Fibroblast of lung (primary cell): ENCODE measurements around the gene RAN. TPM values are rescaled to one million over a fixed set of nuclear protein-coding genes. Genes with fewer than 3 reads are reported as not detected.
A peak's percentile ranks its signal among the peaks of the same experiment; 100 is the strongest.

Experiments
- DNase-seq, 2 donors: peaks; one replicate each; pipeline versions ENCODE4 v3.0.0 to v3.0.0-alpha.2; 2010; ENCODE audit warnings: low read depth in 2 of 2
- H2AFZ ChIP-seq: 2 replicates; pipeline ENCODE4 v1.5.1; 2012; ENCODE audit warnings: low read length, control low read depth, inconsistent platforms
- H3K27ac ChIP-seq: 2 replicates; pipeline ENCODE4 v1.5.1; 2011; ENCODE audit warnings: low read length, control low read depth; ENCODE audit not compliant: insufficient read depth
- H3K27me3 ChIP-seq: 2 replicates; pipeline ENCODE4 v1.5.1; 2011; ENCODE audit warnings: mild to moderate bottlenecking, low read length; ENCODE audit not compliant: control insufficient read depth, insufficient read depth
- H3K36me3 ChIP-seq: 2 replicates; pipeline ENCODE4 v1.5.1; 2011; ENCODE audit warnings: low read length; ENCODE audit not compliant: control insufficient read depth, insufficient read depth
- H3K4me1 ChIP-seq: 2 replicates; pipeline ENCODE4 v1.5.1; 2011; ENCODE audit warnings: low read length; ENCODE audit not compliant: control insufficient read depth, insufficient read depth; ENCODE audit errors: extremely low read depth
- H3K4me2 ChIP-seq: 2 replicates; pipeline ENCODE4 v1.5.1; 2011; ENCODE audit warnings: low read length, control low read depth; ENCODE audit not compliant: insufficient read depth; ENCODE audit errors: extremely low read depth
- H3K4me3 ChIP-seq, 4 experiments: fragments of 200-600 bp in 1 of 4; sonication (generic) in 1 of 4; replicated peaks in 1 of 4; 2 replicates each; pipeline ENCODE4 v1.5.1; 2011 to 2016; ENCODE audit warnings: low read length in 4 of 4, low read depth in 3 of 4, mild to moderate bottlenecking in 3 of 4, control low read depth in 2 of 4, inconsistent platforms in 1 of 4, mixed read lengths in 1 of 4; ENCODE audit not compliant: insufficient read depth in 1 of 4; ENCODE audit errors: control extremely low read depth in 1 of 4
- H3K79me2 ChIP-seq: 2 replicates; pipeline ENCODE4 v1.5.1; 2012; ENCODE audit warnings: mild to moderate bottlenecking, low read length, inconsistent platforms; ENCODE audit not compliant: control insufficient read depth, insufficient read depth
- H3K9ac ChIP-seq: 2 replicates; pipeline ENCODE4 v1.5.1; 2011; ENCODE audit warnings: mild to moderate bottlenecking, low read length, control low read depth; ENCODE audit not compliant: insufficient read depth
- H3K9me3 ChIP-seq: 2 replicates; pipeline ENCODE4 v1.5.1; 2012; ENCODE audit warnings: low read depth, low read length; ENCODE audit not compliant: control insufficient read depth, insufficient read depth
- H4K20me1 ChIP-seq: 2 replicates; pipeline ENCODE4 v1.5.1; 2011; ENCODE audit warnings: low read length; ENCODE audit not compliant: control insufficient read depth, insufficient read depth; ENCODE audit errors: extremely low read depth
- EZH2 ChIP-seq: IDR thresholded peaks from 2 replicates; pipeline ENCODE4 v1.5.1; 2012; ENCODE audit warnings: low read length, control low read depth, mild to moderate bottlenecking; ENCODE audit errors: missing control alignments
- polyA plus RNA-seq, 2 donors: library from polyadenylated mRNA; depleted of rRNA in 1 of 2; stranded (reverse) in 1 of 2; unstranded in 1 of 2; fragments of >200 nt; gene quantifications; 2 replicates each; pipeline ENCODE4 v1.2.1, GENCODE V29; 2011 to 2012; ENCODE audit warnings: missing spikeins in 1 of 2
- total RNA-seq: library from RNA; depleted of rRNA; stranded (reverse); fragments of >200 nt; gene quantifications from 2 replicates; pipeline ENCODE4 v1.2.1, GENCODE V29; 2014
- TF ChIP-seq, protein P1 (sequence below), 2 donors: IDR thresholded peaks in 1 of 2; conservative IDR thresholded peaks in 1 of 2; 1 replicate in 1 of 2; 2 replicates in 1 of 2; pipeline ENCODE4 v1.5.1; 2011 to 2012; ENCODE audit warnings: low read length in 2 of 2, control low read depth in 1 of 2, inconsistent platforms in 1 of 2, low read depth in 1 of 2, mild to moderate bottlenecking in 1 of 2

The RAN gene
- total and polyA plus RNA-seq, 2 donors (not counting 1 experiment from before 2014, with no cell fraction given) = 409 to 1,342 TPM

DNA sequence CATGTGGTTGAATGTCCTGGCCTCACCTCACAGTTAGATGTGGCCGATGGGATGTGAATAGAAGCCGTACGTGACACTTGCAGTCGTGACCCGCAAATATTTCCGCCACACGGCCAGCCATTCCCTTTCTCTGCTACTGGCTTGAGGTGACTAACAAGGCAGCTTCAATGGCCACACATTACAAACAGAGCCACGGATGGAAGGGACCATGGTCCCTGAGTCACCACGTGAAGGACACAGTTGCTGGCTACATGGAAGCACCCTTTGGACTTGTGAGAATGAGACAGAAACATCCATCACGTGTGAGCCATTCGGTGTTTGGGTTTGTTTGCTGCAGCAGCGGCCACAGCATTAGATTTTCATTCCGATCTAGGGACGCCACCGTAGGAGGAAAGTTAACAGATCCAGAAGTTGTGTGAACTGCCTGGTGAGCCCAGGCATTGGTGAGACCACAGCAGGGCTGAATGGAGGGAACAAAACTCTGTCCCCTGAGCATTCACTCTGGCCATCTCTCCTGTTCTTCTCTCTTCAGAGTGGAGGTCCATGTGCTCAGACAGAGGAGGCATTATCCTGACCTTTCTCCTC is 48.3 kb downstream of the RAN start:
- Histone ChIP-seq H3K27me3 (no peaks in the 10 kb centered on the region), H2AFZ (no peak overlapping the region), H3K9ac (no peak overlapping the region), H3K4me3 (no peak overlapping the region), H3K79me2 (no peaks in the 10 kb centered on the region), H3K36me3 (no peaks in the 10 kb centered on the region), H3K9me3 (no peaks in the 10 kb centered on the region), H4K20me1 (no peaks in the 10 kb centered on the region), H3K4me2 (no peak overlapping the region), H3K4me1 (peaks cover under 1% of the 10 kb centered on the region), H3K27ac (peak overlapping the region; percentile 12)
- DNase-seq = no peak
- TF ChIP-seq, protein P1, sequence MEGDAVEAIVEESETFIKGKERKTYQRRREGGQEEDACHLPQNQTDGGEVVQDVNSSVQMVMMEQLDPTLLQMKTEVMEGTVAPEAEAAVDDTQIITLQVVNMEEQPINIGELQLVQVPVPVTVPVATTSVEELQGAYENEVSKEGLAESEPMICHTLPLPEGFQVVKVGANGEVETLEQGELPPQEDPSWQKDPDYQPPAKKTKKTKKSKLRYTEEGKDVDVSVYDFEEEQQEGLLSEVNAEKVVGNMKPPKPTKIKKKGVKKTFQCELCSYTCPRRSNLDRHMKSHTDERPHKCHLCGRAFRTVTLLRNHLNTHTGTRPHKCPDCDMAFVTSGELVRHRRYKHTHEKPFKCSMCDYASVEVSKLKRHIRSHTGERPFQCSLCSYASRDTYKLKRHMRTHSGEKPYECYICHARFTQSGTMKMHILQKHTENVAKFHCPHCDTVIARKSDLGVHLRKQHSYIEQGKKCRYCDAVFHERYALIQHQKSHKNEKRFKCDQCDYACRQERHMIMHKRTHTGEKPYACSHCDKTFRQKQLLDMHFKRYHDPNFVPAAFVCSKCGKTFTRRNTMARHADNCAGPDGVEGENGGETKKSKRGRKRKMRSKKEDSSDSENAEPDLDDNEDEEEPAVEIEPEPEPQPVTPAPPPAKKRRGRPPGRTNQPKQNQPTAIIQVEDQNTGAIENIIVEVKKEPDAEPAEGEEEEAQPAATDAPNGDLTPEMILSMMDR (conservative IDR thresholded peaks at IDR 0.05 in 1 of 2, IDR thresholded peaks at IDR 0.05 in 1 of 2; ENCODE audit: low read depth in 1 of 2, low read length in 2 of 2) = no peak
- TF ChIP-seq EZH2 = no peak

- Histone ChIP-seq H4K20me1 (no peaks in the 10 kb centered on the region), H3K9ac (no peak overlapping the region), H3K9me3 (no peaks in the 10 kb centered on the region), H3K27ac (no peak overlapping the region), H3K79me2 (no peaks in the 10 kb centered on the region), H3K4me3 (no peak overlapping the region), H3K4me1 (peaks cover 4% of the 10 kb centered on the region), H3K36me3 (no peaks in the 10 kb centered on the region), H3K27me3 (no peaks in the 10 kb centered on the region), H3K4me2 (no peak overlapping the region), H2AFZ (no peak overlapping the region)
- peak; percentile 1 to 88 for DNase-seq
- no peak for TF ChIP-seq EZH2
- TF ChIP-seq, protein P1 (conservative IDR thresholded peaks at IDR 0.05 in 1 of 2, IDR thresholded peaks at IDR 0.05 in 1 of 2; ENCODE audit: low read depth in 1 of 2, low read length in 2 of 2) = no peak
Measured at GRCh38 chr12:130920723-130921381, 49.0 kb downstream of the RAN start.

GRCh38 chr12:130922511-130922953 is 50.7 kb downstream of the RAN start:
- Histone ChIP-seq H3K9me3 (no peaks in the 10 kb centered on the region), H3K4me2 (no peak overlapping the region), H3K27ac (no peak overlapping the region), H3K4me1 (peaks cover 4% of the 10 kb centered on the region), H3K79me2 (no peaks in the 10 kb centered on the region), H3K36me3 (no peaks in the 10 kb centered on the region), H3K9ac (no peak overlapping the region), H3K27me3 (no peaks in the 10 kb centered on the region), H4K20me1 (no peaks in the 10 kb centered on the region), H3K4me3 (no peak overlapping the region), H2AFZ (no peak overlapping the region)
- DNase-seq = no peak
- TF ChIP-seq, protein P1 (conservative IDR thresholded peaks at IDR 0.05 in 1 of 2, IDR thresholded peaks at IDR 0.05 in 1 of 2; ENCODE audit: low read depth in 1 of 2, low read length in 2 of 2) = no peak
- no peak for TF ChIP-seq EZH2
